Rectal smooth muscle tissue (tissue), 1 donor: Measurements from ENCODE around the gene GSTA5.
"Not testable (repeated sequence)": the region's sequence is repeated elsewhere in the genome, so short reads cannot be mapped to it uniquely, and the experiment has no call there.

ENCODE experiments used
- H3K27ac ChIP-seq: one replicate; pipeline ENCODE4 v1.7.0; 2013; ENCODE audit warnings: low read depth, low read length, inconsistent platforms
- H3K27me3 ChIP-seq: one replicate; pipeline ENCODE4 v1.7.0; 2013; ENCODE audit warnings: low read length; ENCODE audit not compliant: control insufficient read depth, insufficient read depth
- H3K36me3 ChIP-seq: one replicate; pipeline ENCODE4 v1.7.0; 2013; ENCODE audit warnings: low read length; ENCODE audit not compliant: control insufficient read depth, insufficient read depth
- H3K4me1 ChIP-seq: one replicate; pipeline ENCODE4 v1.7.0; 2013; ENCODE audit warnings: low read length; ENCODE audit not compliant: control insufficient read depth, insufficient read depth
- H3K4me3 ChIP-seq: one replicate; pipeline ENCODE4 v1.7.0; 2013; ENCODE audit warnings: low read length
- H3K9ac ChIP-seq: one replicate; pipeline ENCODE4 v1.7.0; 2013; ENCODE audit warnings: low read length

Gene GSTA5

GRCh38 chr6:52801188-52801841, 39.3 kb downstream of the GSTA5 start:
- H3K27ac ChIP-seq: no peak overlapping the region
- H3K9ac ChIP-seq: no peak overlapping the region
- no peaks in the 10 kb centered on the region for H3K27me3 ChIP-seq
- no peak overlapping the region for H3K4me3 ChIP-seq
- no peaks in the 10 kb centered on the region for H3K36me3 ChIP-seq
- H3K4me1 ChIP-seq: no peaks in the 10 kb centered on the region

- not testable (repeated sequence) for H3K27me3 ChIP-seq, H3K9ac ChIP-seq, H3K4me1 ChIP-seq, H3K4me3 ChIP-seq, H3K27ac ChIP-seq, H3K36me3 ChIP-seq
These were observed 41.3 kb downstream of the GSTA5 start for GRCh38 chr6:52799272-52799671.

GRCh38 chr6:52794366-52794765, 46.2 kb downstream of the GSTA5 start:
- H3K4me1 ChIP-seq, H3K4me3 ChIP-seq, H3K27me3 ChIP-seq, H3K36me3 ChIP-seq, H3K9ac ChIP-seq, H3K27ac ChIP-seq: not testable (repeated sequence)

GRCh38 chr6:52790861-52791260, 49.8 kb downstream of the GSTA5 start:
- Histone ChIP-seq H3K27me3 (no peaks in the 10 kb centered on the region), H3K27ac (no peak overlapping the region), H3K9ac (no peak overlapping the region), H3K36me3 (no peaks in the 10 kb centered on the region), H3K4me1 (no peaks in the 10 kb centered on the region), H3K4me3 (no peak overlapping the region)

- not testable (repeated sequence) for H3K9ac ChIP-seq, H3K4me1 ChIP-seq, H3K27me3 ChIP-seq, H3K27ac ChIP-seq, H3K4me3 ChIP-seq, H3K36me3 ChIP-seq
These were observed 51.0 kb downstream of the GSTA5 start for GRCh38 chr6:52789658-52790057.

- H3K4me1 ChIP-seq: no peaks in the 10 kb centered on the region
- no peak overlapping the region for H3K27ac ChIP-seq
- H3K36me3 ChIP-seq: no peaks in the 10 kb centered on the region
- H3K27me3 ChIP-seq: no peaks in the 10 kb centered on the region
- no peak overlapping the region for H3K4me3 ChIP-seq
- no peak overlapping the region for H3K9ac ChIP-seq
These were observed 52.1 kb downstream of the GSTA5 start for GRCh38 chr6:52788478-52788877.

- Histone ChIP-seq H3K4me1 (no peaks in the 10 kb centered on the region), H3K27ac (no peak overlapping the region), H3K4me3 (no peak overlapping the region)
These were observed 52.7 kb downstream of the GSTA5 start for GRCh38 chr6:52787917-52788316.

GRCh38 chr6:52786249-52786956, 54.2 kb downstream of the GSTA5 start:
- no peak overlapping the region for H3K4me3 ChIP-seq
- H3K27ac ChIP-seq: no peak overlapping the region
- no peaks in the 10 kb centered on the region for H3K4me1 ChIP-seq
- no peaks in the 10 kb centered on the region for H3K36me3 ChIP-seq
- no peak overlapping the region for H3K9ac ChIP-seq
- H3K27me3 ChIP-seq: no peaks in the 10 kb centered on the region

More at GRCh38 chr6:52787917-52788316, 52.7 kb downstream of the GSTA5 start:
- H3K9ac ChIP-seq: no peak overlapping the region
- no peaks in the 10 kb centered on the region for H3K27me3 ChIP-seq
- H3K36me3 ChIP-seq: no peaks in the 10 kb centered on the region

- not testable (repeated sequence) for H3K27me3 ChIP-seq, H3K36me3 ChIP-seq, H3K9ac ChIP-seq, H3K27ac ChIP-seq, H3K4me1 ChIP-seq, H3K4me3 ChIP-seq
These were observed 57.8 kb downstream of the GSTA5 start for GRCh38 chr6:52782696-52783274.

- not testable (repeated sequence) for H3K4me1 ChIP-seq, H3K27ac ChIP-seq, H3K27me3 ChIP-seq, H3K4me3 ChIP-seq, H3K9ac ChIP-seq, H3K36me3 ChIP-seq
These were observed 58.4 kb downstream of the GSTA5 start for GRCh38 chr6:52782209-52782608.
